ENCODE measurements around the gene TMEM151B. TPM values are rescaled to one million over a fixed set of nuclear protein-coding genes. Genes with fewer than 3 reads are reported as not detected.

TMEM151B gene
- total and polyA plus RNA-seq, 9 of the 15 experiments (the other 6 are each of a cell fraction or from before 2014, with no cell fraction given): not detected

DNA sequence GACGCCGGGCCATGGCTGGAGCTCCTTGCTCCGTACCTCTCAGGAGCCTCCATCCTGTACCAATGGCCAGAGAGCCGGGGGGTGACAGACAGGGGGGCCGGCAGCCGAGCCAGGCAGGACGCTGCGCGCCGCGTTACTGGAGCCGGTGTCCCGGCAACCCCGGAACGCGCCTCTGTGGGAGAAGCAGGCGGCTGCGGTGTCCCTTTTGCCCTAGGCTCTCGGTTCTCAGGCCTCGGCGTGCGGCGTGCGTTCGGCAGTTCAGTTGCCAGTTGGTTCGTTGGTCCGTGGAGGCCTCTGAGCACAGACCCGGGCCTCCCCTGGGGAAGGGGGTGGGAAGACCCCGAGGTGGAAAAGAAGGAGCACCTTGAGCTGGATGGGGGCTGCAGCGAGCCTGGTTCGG, 72.2 kb downstream of the TMEM151B start, which contains the start of gene SPATS1:
Gene SPATS1 (plus strand): TSS at position 162 of the 400 bp plus-strand sequence. CDS start 446 bp downstream, outside the sequence.
- Histone ChIP-seq H2AFZ (ENCODE audit: low read depth, low read length) (peak within 1 kb of the TSS; percentile 23; the same call in 1 of the 2 replicates), H3K9me3 (replicated peaks; ENCODE audit: control insufficient read depth, insufficient read depth, low read depth, low read length) (no peaks in the 10 kb centered on the region), H3K79me2 (ENCODE audit: control insufficient read depth, insufficient read depth, low read length) (no peaks in the 10 kb centered on the region), H3K4me2 (ENCODE audit: insufficient read depth, low read length) (no peak within 1 kb of the TSS), H3K4me1 (replicated peaks in 1 of 2; ENCODE audit: control insufficient read depth in 2 of 2, insufficient read depth in 2 of 2, low read length in 2 of 2) (peaks cover 5 to 11% of the 10 kb centered on the region in 2 experiments; a peak in 3 of 5 replicates), H3K36me3 (ENCODE audit: control insufficient read depth, insufficient read depth, low read length) (no peaks in the 10 kb centered on the region), H3K27me3 (ENCODE audit: control insufficient read depth in 2 of 2, insufficient read depth in 2 of 2, low read length in 2 of 2) (peaks cover 27 to 42% of the 10 kb centered on the region in 2 experiments; a peak in 4 of 5 replicates), H3K4me3 (no peak within 1 kb of the TSS), H4K20me1 (replicated peaks; ENCODE audit: control insufficient read depth, insufficient read depth, low read length) (no peaks in the 10 kb centered on the region), H3K9ac (ENCODE audit: insufficient read depth in 1 of 2, low read depth in 2 of 2, low read length in 2 of 2) (peak within 1 kb of the TSS in 1 of 2 experiments; percentile 67; a peak in 2 of 4 replicates), H3K9me1 (ENCODE audit: control insufficient read depth, insufficient read depth, low read length) (no peaks in the 10 kb centered on the region), H3K27ac (ENCODE audit: extremely low read depth, low read depth, low read length) (no peak within 1 kb of the TSS)
- POLR2A ChIA-PET: interaction anchor here (0.5 to 1.3 kb wide), 6 partner anchors 10 to 112 kb away, joined by 3 to 5 read pairs (median 4); partner anchors contain the start of genes AARS2 and CDC5L
- no peak for DNase-seq (ENCODE audit: extremely low read depth in 1 of 4, low spot score in 3 of 4)
- peak; percentile 32 for TF ChIP-seq PCBP1 (IDR thresholded peaks at IDR 0.05; ENCODE audit: low read depth, low read length, poor library complexity, severe bottlenecking)
- no peak for TF ChIP-seq ZBTB7A (IDR thresholded peaks at IDR 0.05; ENCODE audit: borderline replicate concordance, control insufficient read depth, low read depth, low read length)
- no peak for TF ChIP-seq ZNF175 (CRISPR knock-in tag; IDR thresholded peaks at IDR 0.05; ENCODE audit: low read depth)
- TF ChIP-seq CBX2 (IDR thresholded peaks at IDR 0.05; ENCODE audit: insufficient read depth, low read length, poor library complexity, severe bottlenecking): peak; percentile 34
- BruUV-seq (replicated peaks): no TSS peak
- CTCF ChIA-PET (ENCODE audit: low intra/inter-chr PET ratio): no interaction called here
- FAIRE-seq: no peak
- in situ Hi-C loops (cut with MboI): loop anchor here (5.0 kb wide), 1 partner anchor 75 kb away; the partner anchor contains the start of gene NFKBIE
- intact Hi-C loops (cut with micrococcal nuclease): loop anchor here (5.0 kb wide), 1 partner anchor 115 kb away; no protein-coding TSS in a partner anchor
- 9% methylated on average over 30 of the region's 31 CpGs for WGBS (ENCODE audit: insufficient coverage, low coverage, missing lambda C conversion rate)
- ATAC-seq: peak; percentile 18

Data from K562 (cell line).